ENCODE measurements around the gene EGFL7.
"Not testable (repeated sequence)": the region's sequence is repeated elsewhere in the genome, so short reads cannot be mapped to it uniquely, and the experiment has no call there.

The EGFL7 gene

GRCh38 chr9:136697146-136697820, 34.6 kb downstream of the EGFL7 start:
- no peak for DNase-seq (ENCODE audit: low read depth in 2 of 2)

- no peak for DNase-seq (ENCODE audit: low read depth in 2 of 2)
Observed at GRCh38 chr9:136697821-136698526, 35.3 kb downstream of the EGFL7 start.

GRCh38 chr9:136698635-136699246, 36.0 kb downstream of the EGFL7 start:
- no peak for DNase-seq (ENCODE audit: low read depth in 2 of 2)

- no peak for DNase-seq (ENCODE audit: low read depth in 2 of 2)
Observed at GRCh38 chr9:136700304-136700703, 37.6 kb downstream of the EGFL7 start.

- DNase-seq (ENCODE audit: low read depth in 2 of 2), result peak; percentile 24 to 26
Observed at GRCh38 chr9:136700959-136701667, 38.4 kb downstream of the EGFL7 start.

GRCh38 chr9:136701668-136702053, 38.9 kb downstream of the EGFL7 start:
- DNase-seq (ENCODE audit: low read depth in 2 of 2), result no peak

GRCh38 chr9:136703276-136703860, 40.7 kb downstream of the EGFL7 start:
- DNase-seq (ENCODE audit: low read depth in 2 of 2), result no peak

- not testable (repeated sequence) for DNase-seq (ENCODE audit: low read depth in 2 of 2)
Observed at GRCh38 chr9:136704741-136705140, 42.0 kb downstream of the EGFL7 start.

GRCh38 chr9:136705564-136705963, 42.8 kb downstream of the EGFL7 start:
- no peak for DNase-seq (ENCODE audit: low read depth in 2 of 2)

- no peak for DNase-seq (ENCODE audit: low read depth in 2 of 2)
Observed at GRCh38 chr9:136707011-136707410, 44.3 kb downstream of the EGFL7 start.

- DNase-seq (ENCODE audit: low read depth in 2 of 2), result no peak
Observed at GRCh38 chr9:136707849-136708517, 45.3 kb downstream of the EGFL7 start.

GRCh38 chr9:136709454-136710109, 46.9 kb downstream of the EGFL7 start:
- no peak for DNase-seq (ENCODE audit: low read depth in 2 of 2)

- no peak for DNase-seq (ENCODE audit: low read depth in 2 of 2)
Observed at GRCh38 chr9:136710543-136710942, 47.8 kb downstream of the EGFL7 start.

- DNase-seq (ENCODE audit: low read depth in 2 of 2), result not testable (repeated sequence)
Observed at GRCh38 chr9:136711219-136711648, 48.5 kb downstream of the EGFL7 start.

- DNase-seq (ENCODE audit: low read depth in 2 of 2), result no peak
Observed at GRCh38 chr9:136711751-136712689, 49.3 kb downstream of the EGFL7 start, which contains the start of gene DIPK1B. DIPK1B (plus strand) TSS chr9:136712572; CDS start chr9:136712666, 94 bp downstream.

- DNase-seq (ENCODE audit: low read depth in 2 of 2), result no peak
Observed at GRCh38 chr9:136712690-136713544, 50.2 kb downstream of the EGFL7 start.

GRCh38 chr9:136713550-136713949, 50.8 kb downstream of the EGFL7 start:
- no peak for DNase-seq (ENCODE audit: low read depth in 2 of 2)

- no peak for DNase-seq (ENCODE audit: low read depth in 2 of 2)
Observed at GRCh38 chr9:136714096-136714892, 51.6 kb downstream of the EGFL7 start.
